GM19372 (cell line): ENCODE measurements around the gene PLCB1.

Experiments used
- ATAC-seq: cut with Tn5 transposase; IDR thresholded peaks from one replicate; pipeline ENCODE4 v1.9.1; 2021; ENCODE audit warnings: mild to moderate bottlenecking, low read depth, moderate library complexity; ENCODE audit not compliant: unreplicated experiment

PLCB1 gene

GRCh38 chr20:8471465-8471864, 339.4 kb downstream of the PLCB1 start:
- no peak for ATAC-seq

GRCh38 chr20:8473459-8473858, 341.4 kb downstream of the PLCB1 start:
- ATAC-seq = no peak

GRCh38 chr20:8474027-8474668, 342.1 kb downstream of the PLCB1 start:
- no peak for ATAC-seq

GRCh38 chr20:8476021-8476420, 344.0 kb downstream of the PLCB1 start:
- ATAC-seq = no peak

- ATAC-seq = no peak
Observed at GRCh38 chr20:8480597-8480996, 348.5 kb downstream of the PLCB1 start.

GRCh38 chr20:8487696-8488095, 355.6 kb downstream of the PLCB1 start:
- no peak for ATAC-seq

GRCh38 chr20:8489094-8489883, 357.2 kb downstream of the PLCB1 start:
- no peak for ATAC-seq

- ATAC-seq = no peak
Observed at GRCh38 chr20:8490076-8490830, 358.2 kb downstream of the PLCB1 start.

GRCh38 chr20:8492173-8492572, 360.1 kb downstream of the PLCB1 start:
- no peak for ATAC-seq

GRCh38 chr20:8498571-8498970, 366.5 kb downstream of the PLCB1 start:
- ATAC-seq = no peak

GRCh38 chr20:8504030-8504429, 372.0 kb downstream of the PLCB1 start:
- no peak for ATAC-seq

GRCh38 chr20:8505476-8506200, 373.6 kb downstream of the PLCB1 start:
- no peak for ATAC-seq

GRCh38 chr20:8507231-8507630, 375.2 kb downstream of the PLCB1 start:
- ATAC-seq = no peak

- no peak for ATAC-seq
Observed at GRCh38 chr20:8509809-8510208, 377.7 kb downstream of the PLCB1 start.

- ATAC-seq = no peak
Observed at GRCh38 chr20:8510808-8511207, 378.7 kb downstream of the PLCB1 start.

GRCh38 chr20:8512003-8512402, 379.9 kb downstream of the PLCB1 start:
- no peak for ATAC-seq

- ATAC-seq = no peak
Observed at GRCh38 chr20:8515810-8516435, 383.9 kb downstream of the PLCB1 start.

- ATAC-seq = no peak
Observed at GRCh38 chr20:8518878-8519277, 386.8 kb downstream of the PLCB1 start.

- no peak for ATAC-seq
Observed at GRCh38 chr20:8519887-8520286, 387.8 kb downstream of the PLCB1 start.

GRCh38 chr20:8522168-8522567, 390.1 kb downstream of the PLCB1 start:
- ATAC-seq = no peak
